GM19239 (cell line): ENCODE data around the gene RPL35.

Source experiments
- DNase-seq: peaks from one replicate; pipeline ENCODE4 v3.0.0; 2011; ENCODE audit warnings: low spot score; ENCODE audit not compliant: insufficient read length
- FAIRE-seq: peaks from 2 replicates; lab custom pipeline; 2011; peaks lifted over from hg19 to GRCh38; lab: Jason Lieb, UNC

The RPL35 gene

GRCh38 chr9:124829334-124829669, 32.5 kb downstream of the RPL35 start:
- no peak for FAIRE-seq
- DNase-seq = no peak

DNA sequence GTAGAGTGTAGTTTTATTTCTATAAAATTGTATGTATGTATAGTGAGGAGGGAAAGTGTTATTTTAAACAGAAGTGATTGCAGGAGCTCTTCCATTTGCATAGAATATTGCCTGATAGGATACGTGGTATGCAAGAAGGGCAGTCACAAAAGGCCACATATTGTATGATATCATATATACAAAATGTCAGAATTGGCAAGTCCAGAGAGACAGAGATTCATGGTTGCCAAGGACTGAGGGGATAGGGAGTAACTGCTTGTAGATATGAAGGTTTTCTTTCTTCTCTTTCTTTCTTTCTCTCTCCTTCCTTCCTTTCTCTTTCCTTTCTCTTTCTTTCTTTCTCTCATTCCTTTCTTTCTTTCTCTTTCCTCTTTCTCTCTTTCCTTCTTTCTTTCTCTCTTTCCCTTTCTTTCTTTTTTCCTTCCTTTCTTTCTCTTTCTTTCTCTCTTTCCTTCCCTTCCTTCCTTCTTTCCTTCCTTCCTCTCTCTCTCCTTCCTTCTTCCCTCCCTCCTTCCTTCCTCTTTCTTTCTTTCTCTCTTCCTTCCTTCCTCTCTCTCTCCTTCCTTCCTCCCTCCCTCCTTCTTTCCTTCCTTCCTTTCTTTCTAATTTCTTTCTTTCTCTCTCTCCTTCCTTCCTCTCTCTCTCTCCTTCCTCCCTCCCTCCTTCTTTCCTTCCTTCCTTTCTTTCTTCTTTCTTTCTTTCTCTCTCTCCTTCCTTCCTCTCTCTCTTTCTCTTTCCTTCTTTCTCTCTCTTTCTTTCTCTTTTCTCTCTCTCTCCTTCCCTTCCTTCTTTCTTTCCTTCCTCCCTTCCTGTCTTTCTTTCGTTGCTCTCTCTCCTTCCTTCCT, 33.0 kb downstream of the RPL35 start:
- DNase-seq (no peak), FAIRE-seq (no peak)

DNA sequence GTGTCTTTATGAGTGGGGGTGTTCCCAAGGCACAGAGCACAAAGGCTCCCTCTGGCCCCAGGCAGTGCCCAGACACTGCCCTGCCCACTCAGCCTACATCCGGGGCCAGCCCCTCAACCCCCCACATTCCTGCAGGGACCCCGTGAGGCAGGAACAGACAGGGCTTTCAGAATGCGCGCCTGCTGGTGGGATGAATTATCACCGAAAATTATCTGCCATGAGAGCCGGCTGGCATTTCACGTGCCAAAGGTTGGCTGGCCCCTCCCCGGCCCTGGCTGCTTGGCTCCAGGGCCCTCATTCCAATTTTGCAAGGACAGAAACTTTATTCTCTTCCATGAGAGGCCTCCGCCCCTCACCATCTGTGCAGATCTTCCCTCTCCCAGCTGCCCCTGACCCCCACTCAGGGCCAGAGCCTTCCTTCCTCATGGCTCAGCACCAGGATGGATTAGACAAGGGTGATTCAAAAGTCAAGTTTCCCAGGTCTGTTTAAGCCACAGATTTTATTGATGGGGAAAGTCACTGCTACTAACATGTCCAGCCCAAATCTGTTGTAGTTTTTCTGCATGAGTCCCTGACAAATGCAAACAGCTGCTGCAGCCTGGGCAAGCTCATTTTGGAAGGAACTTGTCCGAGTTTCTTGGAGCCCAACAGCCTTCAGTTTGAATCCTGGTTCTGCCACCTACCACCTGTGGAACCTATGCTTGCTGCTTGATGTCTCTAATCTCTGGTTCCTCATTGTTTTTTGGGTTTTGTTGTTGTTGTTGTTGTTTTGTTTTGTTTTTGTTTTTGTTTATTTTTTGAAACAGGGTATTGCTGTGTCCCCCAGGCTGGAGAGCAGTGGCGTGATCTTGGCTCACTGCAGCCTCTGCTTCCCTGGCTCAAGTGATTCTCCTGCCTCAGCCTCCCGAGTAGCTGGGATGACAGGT, 40.8 kb downstream of the RPL35 start:
- no peak for FAIRE-seq
- DNase-seq = no peak

DNA sequence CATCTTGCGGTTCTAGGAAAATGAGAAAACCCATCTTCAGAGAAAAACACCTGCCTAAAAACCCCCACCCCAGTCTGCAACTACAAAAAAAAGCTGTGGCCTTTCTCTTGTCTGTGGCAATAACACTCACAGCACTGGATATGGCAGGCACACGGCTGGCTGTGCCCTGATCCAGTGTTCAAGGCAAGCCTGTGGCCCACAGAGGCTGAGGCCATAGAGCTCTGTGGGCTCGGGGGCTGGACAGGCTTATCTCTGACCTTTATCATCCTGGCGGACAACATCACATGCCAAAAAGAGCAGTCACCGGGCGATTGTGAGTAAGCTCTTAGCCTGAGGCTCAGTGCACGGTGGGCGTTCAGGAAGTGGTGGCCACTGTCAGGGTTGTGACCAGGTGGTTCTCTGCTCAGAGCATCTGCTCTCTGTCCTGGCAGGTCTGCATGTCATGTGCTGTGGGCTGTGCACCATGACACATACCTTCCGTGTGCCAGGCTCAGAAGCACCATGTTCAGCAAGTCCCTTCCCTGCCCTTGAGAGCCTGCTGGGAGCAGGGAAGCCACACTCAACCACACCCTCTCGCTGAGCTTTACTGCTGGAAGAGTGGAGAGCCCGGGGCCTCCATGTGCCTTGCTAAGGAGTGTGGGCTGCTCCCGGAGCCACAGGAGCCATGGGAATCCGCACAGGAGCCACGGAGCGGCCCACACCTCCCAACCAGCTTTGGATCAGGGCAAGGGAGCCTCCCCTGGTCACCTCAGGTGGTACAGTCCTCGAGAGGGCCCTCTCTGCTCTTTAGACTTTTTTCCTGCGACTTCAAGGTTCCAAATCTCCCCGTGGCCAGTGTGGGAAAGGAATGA, 43.1 kb downstream of the RPL35 start:
- DNase-seq = no peak
- FAIRE-seq = no peak

DNA sequence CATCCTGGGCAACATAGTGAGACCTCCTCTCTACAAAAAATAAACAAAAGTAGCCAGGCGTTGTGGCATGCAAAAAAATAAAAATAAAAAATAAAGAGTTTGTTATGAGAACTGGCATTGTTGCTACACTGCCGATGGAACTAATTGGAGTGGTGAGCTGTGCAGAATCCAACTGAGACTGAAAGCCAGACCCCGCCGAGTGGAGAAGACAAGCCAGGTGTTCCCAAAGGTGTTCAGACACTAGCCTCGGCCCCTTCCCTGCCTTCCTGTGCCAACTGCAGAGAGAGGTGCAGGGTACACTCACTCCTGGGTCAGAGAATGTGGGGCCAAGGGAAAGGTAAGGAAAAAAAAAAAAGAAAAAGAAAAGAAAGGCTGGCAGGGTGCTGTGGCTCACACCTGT, 46.2 kb downstream of the RPL35 start:
- FAIRE-seq (no peak), DNase-seq (no peak)

- no peak for FAIRE-seq
- no peak for DNase-seq
Measured at GRCh38 chr9:124814164-124814535, 47.6 kb downstream of the RPL35 start.

GRCh38 chr9:124813501-124814163, 48.1 kb downstream of the RPL35 start:
- FAIRE-seq = no peak
- no peak for DNase-seq

DNA sequence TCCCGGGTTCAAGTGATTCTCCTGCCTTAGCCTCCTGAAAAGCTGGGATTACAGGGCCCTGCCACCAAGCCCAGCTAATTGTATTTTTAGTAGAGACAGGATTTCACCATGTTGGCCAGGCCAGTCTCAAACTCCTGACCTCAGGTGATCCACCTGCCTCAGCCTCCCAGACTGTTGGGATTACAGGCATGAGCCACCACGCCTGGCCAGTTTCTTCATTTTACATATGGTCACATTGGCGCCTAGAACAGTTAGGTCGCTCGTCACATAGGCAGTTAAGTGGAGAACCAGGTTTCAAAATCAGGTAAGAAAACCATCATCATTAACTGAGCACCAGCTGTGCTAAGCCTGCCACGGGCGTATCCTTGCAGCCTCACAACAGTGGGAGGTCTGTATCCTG, 48.7 kb downstream of the RPL35 start:
- no peak for FAIRE-seq

GRCh38 chr9:124812441-124812876, 49.3 kb downstream of the RPL35 start:
- DNase-seq = no peak
- no peak for FAIRE-seq

More for the DNA sequence above, 48.7 kb downstream of the RPL35 start:
- no peak for DNase-seq

DNA sequence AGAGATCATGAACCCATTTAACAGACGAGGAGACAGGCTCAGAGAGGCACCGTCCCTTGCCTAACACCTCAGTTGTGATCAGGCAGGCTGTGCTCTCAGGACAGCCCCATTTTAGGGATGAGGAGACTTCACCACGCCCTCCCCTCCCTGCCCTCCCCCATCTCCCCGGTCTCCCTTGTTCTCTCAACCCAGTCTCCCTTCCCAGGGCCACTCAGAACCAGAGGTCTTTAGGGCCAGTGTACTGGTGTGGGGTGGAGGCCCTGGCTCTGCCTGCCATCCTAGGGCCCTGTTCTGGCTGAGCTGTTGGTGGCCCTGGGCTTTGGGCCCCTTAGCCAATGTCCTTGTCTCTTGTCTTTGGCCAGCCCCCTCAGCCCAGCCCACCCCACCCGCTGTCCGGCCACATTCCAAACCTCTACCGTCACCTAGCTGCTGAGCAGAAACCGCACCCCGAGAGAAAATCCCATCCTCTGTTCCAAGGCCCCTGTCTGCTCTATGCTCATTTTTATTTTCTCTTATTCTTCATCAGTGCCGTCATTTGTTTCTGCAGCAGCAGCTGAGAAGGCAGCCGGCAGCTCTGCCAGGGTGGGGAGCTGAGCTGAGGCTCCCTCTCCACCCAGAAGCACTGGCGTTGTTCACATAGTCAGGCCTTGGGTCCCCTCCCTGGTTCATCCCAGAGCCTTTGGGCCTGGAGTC, 50.9 kb downstream of the RPL35 start:
- DNase-seq (no peak), FAIRE-seq (no peak)

DNA sequence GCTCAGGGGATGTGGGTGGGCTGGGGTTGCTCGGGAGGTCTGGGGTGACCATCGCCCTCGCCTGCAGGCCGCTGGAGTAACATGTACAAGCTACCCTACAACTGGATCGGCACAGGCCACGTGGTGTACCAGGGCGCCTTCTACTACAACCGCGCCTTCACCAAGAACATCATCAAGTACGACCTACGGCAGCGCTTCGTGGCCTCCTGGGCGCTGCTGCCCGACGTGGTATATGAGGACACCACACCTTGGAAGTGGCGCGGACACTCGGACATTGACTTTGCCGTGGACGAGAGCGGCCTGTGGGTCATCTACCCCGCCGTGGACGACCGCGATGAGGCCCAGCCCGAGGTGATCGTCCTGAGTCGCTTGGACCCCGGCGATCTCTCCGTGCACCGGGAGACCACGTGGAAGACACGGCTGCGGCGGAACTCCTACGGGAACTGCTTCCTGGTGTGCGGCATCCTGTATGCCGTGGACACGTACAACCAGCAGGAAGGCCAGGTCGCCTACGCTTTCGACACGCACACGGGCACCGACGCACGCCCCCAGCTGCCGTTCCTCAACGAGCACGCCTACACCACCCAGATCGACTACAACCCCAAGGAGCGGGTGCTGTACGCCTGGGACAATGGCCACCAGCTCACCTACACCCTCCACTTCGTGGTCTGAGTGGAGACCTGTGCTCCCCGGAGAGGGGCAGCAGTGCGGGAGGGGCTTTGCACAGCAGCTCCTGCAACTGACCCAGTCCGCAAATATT, 51.8 kb downstream of the RPL35 start:
- DNase-seq = no peak
- no peak for FAIRE-seq

- FAIRE-seq = no peak
- DNase-seq = no peak
Measured at GRCh38 chr9:124809211-124809610, 52.5 kb downstream of the RPL35 start.

DNA sequence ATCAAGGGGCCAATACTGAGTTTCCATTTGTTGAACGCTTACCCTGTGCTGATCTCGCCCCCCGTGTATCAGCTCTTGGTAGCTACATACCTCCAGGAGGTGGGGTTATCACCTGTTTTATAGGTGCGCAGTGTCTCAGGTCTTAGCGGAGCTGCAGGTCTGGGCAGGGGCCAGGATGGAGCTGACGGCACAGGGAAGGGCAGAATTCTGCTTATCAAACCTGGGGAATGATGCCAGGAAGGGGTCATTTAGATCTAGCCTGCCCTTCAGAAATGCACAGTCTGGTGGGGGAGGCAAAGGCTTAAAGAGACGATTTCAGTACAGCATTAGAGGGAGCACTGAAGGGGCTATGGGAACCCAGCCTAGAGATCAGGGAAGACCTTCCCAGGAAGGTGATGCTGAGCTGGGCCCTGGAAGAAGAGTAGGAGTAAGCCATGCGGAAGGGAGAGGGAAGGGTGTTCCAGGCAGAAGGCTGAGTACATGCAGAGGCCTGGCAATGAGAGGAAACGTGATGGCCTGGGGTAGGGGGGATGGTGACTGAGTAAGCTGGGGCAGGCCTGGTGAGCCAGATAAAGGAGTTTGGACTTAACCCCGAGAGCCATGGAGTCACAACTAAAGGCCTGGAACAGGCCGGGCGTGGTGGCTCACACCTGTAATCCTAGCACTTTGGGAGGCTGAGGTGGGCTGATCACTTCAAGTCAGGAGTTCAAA, 53.4 kb downstream of the RPL35 start:
- DNase-seq = no peak
- FAIRE-seq = no peak
